Measurements from ENCODE around the gene PER3.

DNA sequence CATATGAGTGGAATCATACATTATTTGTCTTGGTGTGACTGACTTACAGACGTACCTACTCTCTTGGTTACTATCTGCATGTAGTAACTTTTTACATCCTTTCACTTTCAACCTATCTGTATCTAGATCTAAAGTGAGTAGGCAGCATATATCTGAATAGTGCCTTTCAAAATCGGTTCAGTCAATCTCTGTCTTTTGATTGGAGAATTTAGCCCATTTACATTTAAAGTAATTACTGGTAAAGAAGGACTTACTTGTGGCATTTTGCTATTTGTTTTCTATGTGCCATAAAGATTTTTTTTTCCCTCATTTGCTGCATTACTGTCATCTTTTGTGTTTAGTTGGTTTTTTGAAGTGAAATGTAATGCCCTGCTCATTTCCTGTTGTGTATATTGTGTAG is 54.6 kb downstream of the PER3 start:
- TF ChIP-seq CTCF (IDR thresholded peaks at IDR 0.05; ENCODE audit: low read length) = no peak
- no peak for TF ChIP-seq EZH2 (IDR thresholded peaks at IDR 0.05; ENCODE audit: borderline replicate concordance, low read length)

All from OCI-LY1 (cell line).